WI38 (cell line): ENCODE measurements around the gene SLC6A15.

Source experiments
- H3K4me3 ChIP-seq: 2 replicates; pipeline ENCODE4 v1.5.1; 2011; ENCODE audit warnings: low read depth, mild to moderate bottlenecking, control low read depth, low read length
- CTCF ChIP-seq: IDR thresholded peaks from 2 replicates; pipeline ENCODE4 v1.5.1; 2012; ENCODE audit warnings: low read depth, mild to moderate bottlenecking, control low read depth, low read length

Gene SLC6A15

GRCh38 chr12:84912198-84913128, at the start of gene SLC6A15:
Gene SLC6A15, minus strand, starts transcription at chr12:84912799. Its CDS starts 20,679 bp downstream, at chr12:84892120.
- no peak for TF ChIP-seq CTCF
- H3K4me3 ChIP-seq, result peak within 1 kb of the TSS; percentile 51

- H3K4me3 ChIP-seq, result no peak overlapping the region
Measured at GRCh38 chr12:84960918-84961317, 48.3 kb upstream of the SLC6A15 start.

DNA sequence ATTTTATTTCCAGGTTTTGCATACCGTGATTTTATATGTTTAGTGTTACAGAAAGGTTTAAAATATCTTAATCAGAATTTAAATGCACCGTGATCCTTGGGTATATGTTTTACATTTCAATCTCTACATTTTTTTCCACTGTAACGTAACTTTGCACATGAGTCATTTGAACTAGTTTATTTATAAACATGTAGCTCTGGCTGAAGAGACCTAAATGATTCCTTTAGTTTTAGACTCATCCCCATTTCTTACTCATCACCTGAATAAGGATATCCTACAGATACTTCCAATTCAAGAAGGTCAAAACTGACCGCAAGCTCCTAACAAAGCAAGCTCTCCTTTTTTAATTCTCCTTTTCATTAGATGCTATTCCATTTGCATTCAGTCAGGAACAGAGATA, 42.7 kb upstream of the SLC6A15 start:
- TF ChIP-seq CTCF, result no peak
- H3K4me3 ChIP-seq, result no peak overlapping the region

More at GRCh38 chr12:84960918-84961317, 48.3 kb upstream of the SLC6A15 start:
- TF ChIP-seq CTCF, result no peak

DNA sequence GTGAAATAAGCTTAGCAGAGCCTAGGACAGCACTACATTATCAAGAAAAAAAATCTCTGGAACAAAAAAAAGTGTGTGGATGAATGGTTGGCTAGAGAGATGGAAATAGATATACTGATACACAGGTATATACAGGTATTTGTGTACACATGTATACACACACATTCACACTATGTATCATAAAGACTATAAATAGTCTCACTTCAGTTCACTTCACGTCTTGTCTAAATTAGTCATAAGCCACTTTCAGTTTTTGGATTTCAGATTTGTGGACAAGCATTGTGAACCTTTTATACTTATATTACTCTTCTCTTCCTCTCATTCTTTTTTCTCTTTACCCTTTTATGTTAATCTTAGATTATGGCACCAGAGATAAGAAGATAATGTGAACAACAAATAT, 41.8 kb upstream of the SLC6A15 start:
- no peak for TF ChIP-seq CTCF
- H3K4me3 ChIP-seq, result no peak overlapping the region

GRCh38 chr12:84950971-84951546, 38.5 kb upstream of the SLC6A15 start:
- no peak overlapping the region for H3K4me3 ChIP-seq
- TF ChIP-seq CTCF, result no peak

DNA sequence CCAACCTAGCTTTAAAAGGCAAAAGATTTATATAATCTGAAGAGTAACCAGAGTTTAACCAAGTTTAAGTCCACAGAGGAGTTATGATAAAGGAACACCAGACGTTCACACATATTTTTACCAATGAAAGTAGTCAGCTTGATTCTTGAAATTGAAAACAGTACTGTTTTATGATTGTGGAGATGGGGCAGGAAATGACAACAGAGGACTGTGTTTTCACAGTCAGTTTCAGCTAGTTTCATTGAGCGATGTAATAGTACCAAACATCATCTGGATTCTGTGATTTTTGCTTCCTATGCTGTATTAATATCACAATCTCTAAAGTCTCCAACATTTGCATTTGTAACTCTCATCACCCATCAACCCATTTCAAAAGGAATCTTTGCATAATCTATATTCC, 34.2 kb upstream of the SLC6A15 start:
- TF ChIP-seq CTCF, result no peak
- no peak overlapping the region for H3K4me3 ChIP-seq

DNA sequence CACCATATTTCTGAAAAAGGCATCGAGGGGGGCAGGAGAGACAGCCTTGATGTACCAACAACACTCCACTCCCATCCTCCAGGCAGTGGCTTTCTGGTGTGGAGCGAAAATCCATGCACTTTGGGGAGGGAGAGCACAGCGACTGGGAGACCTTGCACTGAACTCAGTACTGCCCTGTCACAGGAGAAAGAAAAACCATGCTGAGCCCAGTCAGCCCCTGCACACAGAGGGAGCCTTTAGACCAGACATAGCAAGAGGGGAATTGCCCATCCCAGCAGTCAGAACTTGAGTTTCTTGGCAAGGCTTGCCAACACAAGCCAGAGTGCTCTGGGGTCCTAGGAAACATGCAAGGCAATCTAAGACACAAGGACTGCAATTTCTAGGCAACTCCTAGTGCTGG, 24.8 kb upstream of the SLC6A15 start:
- no peak for TF ChIP-seq CTCF
- H3K4me3 ChIP-seq, result no peak overlapping the region
